ENCODE data around the gene OR51E1. TPM values are rescaled to one million over a fixed set of nuclear protein-coding genes. Genes with fewer than 3 reads are reported as not detected.

OR51E1 gene
- total and polyA plus RNA-seq, 10 of the 15 experiments (the other 5 are each of a cell fraction or from before 2014, with no cell fraction given), result not detected

DNA sequence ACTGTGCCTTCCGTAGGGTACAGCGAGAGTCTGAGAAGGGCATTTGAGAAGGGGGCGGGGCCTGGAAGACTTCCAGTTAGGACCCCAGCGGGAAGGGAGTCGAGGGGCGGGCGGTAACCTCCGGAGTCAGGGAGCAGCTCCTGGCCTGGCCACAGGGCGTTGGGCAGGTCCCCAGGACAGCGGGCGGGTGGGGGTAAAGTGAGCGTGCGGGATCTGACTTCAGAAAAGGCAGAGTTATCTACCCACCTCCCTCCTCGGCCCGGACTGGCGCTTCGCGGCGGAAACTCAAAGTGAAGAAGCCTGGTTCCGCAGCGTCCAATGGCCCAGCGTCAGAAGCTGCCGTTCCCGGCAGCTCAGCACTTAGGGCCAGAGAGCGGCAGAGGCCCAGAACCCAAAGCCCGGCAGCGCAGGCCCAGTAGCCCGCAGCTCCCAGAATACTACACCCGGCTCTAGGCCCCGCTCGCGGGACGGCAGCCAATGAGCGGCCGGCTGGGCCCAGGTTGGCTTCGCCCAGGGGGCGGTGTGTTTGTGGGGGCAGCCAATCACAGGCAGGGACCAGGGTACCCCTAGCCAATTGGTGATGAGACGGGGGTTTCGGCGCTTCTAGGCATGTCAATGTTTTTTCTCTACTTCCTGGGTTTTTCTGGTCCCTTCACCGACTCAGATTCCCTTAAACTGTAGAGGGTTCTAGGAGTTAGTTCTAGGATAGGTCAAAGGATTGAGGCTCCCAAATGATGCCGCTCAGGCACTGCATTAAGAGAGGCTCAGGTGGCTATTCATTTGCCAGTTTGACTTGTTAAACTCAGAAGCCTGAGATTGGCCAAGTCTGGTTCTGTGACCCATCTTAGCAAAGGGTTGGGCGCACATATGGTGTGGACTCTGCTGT is 35.8 kb upstream of the OR51E1 start, which contains the start of gene TRIM68 (continued):
- TF ChIP-seq FOS (IDR thresholded peaks at IDR 0.05; ENCODE audit: borderline replicate concordance, extremely low read depth, insufficient read length) (peak; percentile 71), NR2C1 (IDR thresholded peaks at IDR 0.05) (no peak), RCOR1 (conservative IDR thresholded peaks at IDR 0.05; ENCODE audit: low read depth, low read length) (no peak), NFYB (IDR thresholded peaks at IDR 0.05; ENCODE audit: insufficient read depth, low read depth, low read length) (peak; percentile 94), TCF3 (IDR thresholded peaks at IDR 0.05; ENCODE audit: borderline replicate concordance, insufficient read depth, low read depth, low read length) (no peak), CREB1 (IDR thresholded peaks at IDR 0.05; ENCODE audit: low read depth) (no peak; the same call in 1 of the 2 replicates), PML (IDR thresholded peaks at IDR 0.05; ENCODE audit: low read length) (peak; percentile 55; the same call in 1 of the 2 replicates), MEF2B (IDR thresholded peaks at IDR 0.05; ENCODE audit: partially characterized antibody, poor library complexity, severe bottlenecking) (no peak), RAD51 (IDR thresholded peaks at IDR 0.05) (no peak), HDGF (IDR thresholded peaks at IDR 0.05) (peak; percentile 53; the same call in 1 of the 2 replicates), POU2F2 (IDR thresholded peaks at IDR 0.05; ENCODE audit: borderline replicate concordance, low read depth, low read length) (0 out of 3 replicates have a peak, but pooled peaks have one; percentile 53), IKZF1 (conservative IDR thresholded peaks at IDR 0.05) (peak; percentile 40), MYB (IDR thresholded peaks at IDR 0.05; ENCODE audit: borderline replicate concordance, low read depth, low read length) (no peak)
- TF ChIP-seq, protein P1, sequence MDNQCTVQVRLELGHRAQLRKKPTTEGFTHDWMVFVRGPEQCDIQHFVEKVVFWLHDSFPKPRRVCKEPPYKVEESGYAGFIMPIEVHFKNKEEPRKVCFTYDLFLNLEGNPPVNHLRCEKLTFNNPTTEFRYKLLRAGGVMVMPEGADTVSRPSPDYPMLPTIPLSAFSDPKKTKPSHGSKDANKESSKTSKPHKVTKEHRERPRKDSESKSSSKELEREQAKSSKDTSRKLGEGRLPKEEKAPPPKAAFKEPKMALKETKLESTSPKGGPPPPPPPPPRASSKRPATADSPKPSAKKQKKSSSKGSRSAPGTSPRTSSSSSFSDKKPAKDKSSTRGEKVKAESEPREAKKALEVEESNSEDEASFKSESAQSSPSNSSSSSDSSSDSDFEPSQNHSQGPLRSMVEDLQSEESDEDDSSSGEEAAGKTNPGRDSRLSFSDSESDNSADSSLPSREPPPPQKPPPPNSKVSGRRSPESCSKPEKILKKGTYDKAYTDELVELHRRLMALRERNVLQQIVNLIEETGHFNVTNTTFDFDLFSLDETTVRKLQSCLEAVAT (IDR thresholded peaks at IDR 0.05), result peak; percentile 75; the same call in 1 of the 2 replicates
- TF ChIP-seq, protein P2, sequence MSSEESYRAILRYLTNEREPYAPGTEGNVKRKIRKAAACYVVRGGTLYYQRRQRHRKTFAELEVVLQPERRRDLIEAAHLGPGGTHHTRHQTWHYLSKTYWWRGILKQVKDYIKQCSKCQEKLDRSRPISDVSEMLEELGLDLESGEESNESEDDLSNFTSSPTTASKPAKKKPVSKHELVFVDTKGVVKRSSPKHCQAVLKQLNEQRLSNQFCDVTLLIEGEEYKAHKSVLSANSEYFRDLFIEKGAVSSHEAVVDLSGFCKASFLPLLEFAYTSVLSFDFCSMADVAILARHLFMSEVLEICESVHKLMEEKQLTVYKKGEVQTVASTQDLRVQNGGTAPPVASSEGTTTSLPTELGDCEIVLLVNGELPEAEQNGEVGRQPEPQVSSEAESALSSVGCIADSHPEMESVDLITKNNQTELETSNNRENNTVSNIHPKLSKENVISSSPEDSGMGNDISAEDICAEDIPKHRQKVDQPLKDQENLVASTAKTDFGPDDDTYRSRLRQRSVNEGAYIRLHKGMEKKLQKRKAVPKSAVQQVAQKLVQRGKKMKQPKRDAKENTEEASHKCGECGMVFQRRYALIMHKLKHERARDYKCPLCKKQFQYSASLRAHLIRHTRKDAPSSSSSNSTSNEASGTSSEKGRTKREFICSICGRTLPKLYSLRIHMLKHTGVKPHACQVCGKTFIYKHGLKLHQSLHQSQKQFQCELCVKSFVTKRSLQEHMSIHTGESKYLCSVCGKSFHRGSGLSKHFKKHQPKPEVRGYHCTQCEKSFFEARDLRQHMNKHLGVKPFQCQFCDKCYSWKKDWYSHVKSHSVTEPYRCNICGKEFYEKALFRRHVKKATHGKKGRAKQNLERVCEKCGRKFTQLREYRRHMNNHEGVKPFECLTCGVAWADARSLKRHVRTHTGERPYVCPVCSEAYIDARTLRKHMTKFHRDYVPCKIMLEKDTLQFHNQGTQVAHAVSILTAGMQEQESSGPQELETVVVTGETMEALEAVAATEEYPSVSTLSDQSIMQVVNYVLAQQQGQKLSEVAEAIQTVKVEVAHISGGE (CRISPR knock-in tag; IDR thresholded peaks at IDR 0.05), result no peak
- TF ChIP-seq, protein P3, sequence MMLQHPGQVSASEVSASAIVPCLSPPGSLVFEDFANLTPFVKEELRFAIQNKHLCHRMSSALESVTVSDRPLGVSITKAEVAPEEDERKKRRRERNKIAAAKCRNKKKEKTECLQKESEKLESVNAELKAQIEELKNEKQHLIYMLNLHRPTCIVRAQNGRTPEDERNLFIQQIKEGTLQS (IDR thresholded peaks at IDR 0.05; ENCODE audit: borderline replicate concordance, extremely low read depth, low read depth, low read length), result no peak
- TF ChIP-seq, protein P4, sequence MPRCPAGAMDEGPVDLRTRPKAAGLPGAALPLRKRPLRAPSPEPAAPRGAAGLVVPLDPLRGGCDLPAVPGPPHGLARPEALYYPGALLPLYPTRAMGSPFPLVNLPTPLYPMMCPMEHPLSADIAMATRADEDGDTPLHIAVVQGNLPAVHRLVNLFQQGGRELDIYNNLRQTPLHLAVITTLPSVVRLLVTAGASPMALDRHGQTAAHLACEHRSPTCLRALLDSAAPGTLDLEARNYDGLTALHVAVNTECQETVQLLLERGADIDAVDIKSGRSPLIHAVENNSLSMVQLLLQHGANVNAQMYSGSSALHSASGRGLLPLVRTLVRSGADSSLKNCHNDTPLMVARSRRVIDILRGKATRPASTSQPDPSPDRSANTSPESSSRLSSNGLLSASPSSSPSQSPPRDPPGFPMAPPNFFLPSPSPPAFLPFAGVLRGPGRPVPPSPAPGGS (IDR thresholded peaks at IDR 0.05; ENCODE audit: borderline replicate concordance, insufficient read depth, low read depth, low read length, poor library complexity, severe bottlenecking), result no peak
- TF ChIP-seq, protein P5, sequence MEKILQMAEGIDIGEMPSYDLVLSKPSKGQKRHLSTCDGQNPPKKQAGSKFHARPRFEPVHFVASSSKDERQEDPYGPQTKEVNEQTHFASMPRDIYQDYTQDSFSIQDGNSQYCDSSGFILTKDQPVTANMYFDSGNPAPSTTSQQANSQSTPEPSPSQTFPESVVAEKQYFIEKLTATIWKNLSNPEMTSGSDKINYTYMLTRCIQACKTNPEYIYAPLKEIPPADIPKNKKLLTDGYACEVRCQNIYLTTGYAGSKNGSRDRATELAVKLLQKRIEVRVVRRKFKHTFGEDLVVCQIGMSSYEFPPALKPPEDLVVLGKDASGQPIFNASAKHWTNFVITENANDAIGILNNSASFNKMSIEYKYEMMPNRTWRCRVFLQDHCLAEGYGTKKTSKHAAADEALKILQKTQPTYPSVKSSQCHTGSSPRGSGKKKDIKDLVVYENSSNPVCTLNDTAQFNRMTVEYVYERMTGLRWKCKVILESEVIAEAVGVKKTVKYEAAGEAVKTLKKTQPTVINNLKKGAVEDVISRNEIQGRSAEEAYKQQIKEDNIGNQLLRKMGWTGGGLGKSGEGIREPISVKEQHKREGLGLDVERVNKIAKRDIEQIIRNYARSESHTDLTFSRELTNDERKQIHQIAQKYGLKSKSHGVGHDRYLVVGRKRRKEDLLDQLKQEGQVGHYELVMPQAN (conservative IDR thresholded peaks at IDR 0.05), result 0 out of 2 replicates have a peak, but pooled peaks have one; percentile 27
